Suppressor macrophage treated with lipopolysaccharide for 4 hours (primary cell): Measurements from ENCODE around the gene STK32C.
"Not testable (repeated sequence)": the region's sequence is repeated elsewhere in the genome, so short reads cannot be mapped to it uniquely, and the experiment has no call there.

Experiments
- DNase-seq: peaks from one replicate; pipeline ENCODE4 v3.0.0-alpha.2; 2020

STK32C gene

GRCh38 chr10:132162590-132163277 lies 145.0 kb downstream of the STK32C start:
- DNase-seq, result no peak

DNA sequence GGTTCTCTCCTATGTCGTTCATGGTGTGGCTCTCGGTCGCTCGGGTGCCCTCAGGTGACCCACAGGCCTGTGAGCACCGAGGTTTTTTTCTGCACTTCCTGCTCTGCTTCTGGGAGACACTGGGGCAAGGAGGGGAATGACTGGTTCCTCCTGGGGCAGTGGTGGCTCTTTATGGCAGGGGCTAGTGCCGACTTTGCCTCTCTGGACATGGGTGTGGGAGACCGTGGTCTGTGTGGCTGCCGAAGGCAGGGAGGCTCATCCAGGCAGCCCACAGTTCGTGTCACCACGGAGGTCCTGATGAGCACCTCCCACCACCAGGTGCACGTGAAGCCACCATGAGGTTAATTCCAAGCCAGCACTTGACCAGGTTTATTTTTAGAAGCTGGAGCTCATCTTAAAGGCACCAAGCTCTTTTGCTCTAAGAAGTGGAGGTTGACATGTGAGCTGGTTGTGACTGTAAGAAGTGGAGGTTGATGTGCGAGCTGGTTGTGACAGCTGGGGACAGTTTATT lies 145.7 kb downstream of the STK32C start:
- no peak for DNase-seq

GRCh38 chr10:132160834-132161622 lies 146.7 kb downstream of the STK32C start:
- not testable (repeated sequence) for DNase-seq

DNA sequence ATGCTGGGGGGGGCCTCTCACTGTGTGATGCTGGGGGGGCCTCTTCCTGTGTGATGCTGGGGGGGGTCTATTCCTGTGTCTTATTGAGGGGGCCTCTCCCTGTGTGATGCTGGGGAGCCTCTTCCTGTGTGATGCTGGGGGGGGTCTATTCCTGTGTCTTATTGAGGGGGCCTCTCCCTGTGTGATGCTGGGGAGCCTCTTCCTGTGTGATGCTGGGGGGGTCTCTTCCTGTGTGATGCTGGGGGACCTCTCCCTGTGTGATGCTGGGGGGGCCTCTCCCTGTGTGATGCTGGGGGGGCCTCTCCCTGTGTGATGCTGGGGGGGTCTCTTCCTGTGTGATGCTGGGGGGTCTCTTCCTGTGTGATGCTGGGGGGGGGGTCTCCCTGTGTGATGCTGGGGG lies 147.5 kb downstream of the STK32C start:
- DNase-seq, result not testable (repeated sequence)

DNA sequence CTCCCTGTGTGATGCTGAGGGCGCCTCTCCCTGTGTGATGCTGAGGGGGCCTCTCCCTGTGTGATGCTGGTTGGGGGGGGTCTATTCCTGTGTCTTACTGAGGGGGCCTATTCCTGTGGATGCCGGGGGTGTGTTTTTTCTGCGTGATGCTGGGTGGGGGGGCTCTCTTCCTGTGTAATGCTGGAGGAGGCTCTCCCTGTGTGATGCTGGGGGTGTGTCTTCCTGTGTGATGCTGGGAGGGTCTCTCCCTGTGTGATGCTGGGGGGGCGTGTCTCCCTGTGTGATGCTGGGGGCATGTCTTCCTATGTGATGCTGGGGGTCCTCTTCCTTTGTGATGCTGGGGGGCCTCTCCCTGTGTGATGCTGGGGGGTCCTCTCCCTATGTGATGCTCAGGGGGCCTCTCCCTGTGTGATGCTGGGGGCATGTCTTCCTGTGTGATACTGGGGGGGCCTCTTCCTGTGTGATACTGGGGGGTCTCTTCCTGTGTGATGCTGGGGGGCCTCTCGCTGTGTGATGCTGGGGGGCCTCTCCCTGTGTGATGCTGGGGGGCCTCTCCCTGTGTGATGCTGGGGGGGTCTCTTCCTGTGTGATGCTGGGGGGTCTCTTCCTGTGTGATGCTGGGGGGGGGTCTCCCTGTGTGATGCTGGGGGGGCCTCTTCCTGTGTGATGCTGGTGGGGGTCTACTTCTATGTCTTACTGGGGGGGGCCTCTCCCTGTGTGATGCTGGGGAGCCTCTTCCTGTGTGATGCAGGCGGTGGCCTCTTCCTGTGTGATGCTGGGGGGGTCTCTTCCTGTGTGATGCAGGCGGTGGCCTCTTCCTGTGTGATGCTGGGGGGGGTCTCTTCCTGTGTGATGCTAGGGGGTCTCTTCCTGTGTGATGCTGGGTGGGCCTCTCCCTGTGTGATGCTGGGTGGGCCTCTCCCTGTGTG lies 148.2 kb downstream of the STK32C start:
- not testable (repeated sequence) for DNase-seq

- DNase-seq, result no peak
These were observed 148.9 kb downstream of the STK32C start for GRCh38 chr10:132158823-132159222.

DNA sequence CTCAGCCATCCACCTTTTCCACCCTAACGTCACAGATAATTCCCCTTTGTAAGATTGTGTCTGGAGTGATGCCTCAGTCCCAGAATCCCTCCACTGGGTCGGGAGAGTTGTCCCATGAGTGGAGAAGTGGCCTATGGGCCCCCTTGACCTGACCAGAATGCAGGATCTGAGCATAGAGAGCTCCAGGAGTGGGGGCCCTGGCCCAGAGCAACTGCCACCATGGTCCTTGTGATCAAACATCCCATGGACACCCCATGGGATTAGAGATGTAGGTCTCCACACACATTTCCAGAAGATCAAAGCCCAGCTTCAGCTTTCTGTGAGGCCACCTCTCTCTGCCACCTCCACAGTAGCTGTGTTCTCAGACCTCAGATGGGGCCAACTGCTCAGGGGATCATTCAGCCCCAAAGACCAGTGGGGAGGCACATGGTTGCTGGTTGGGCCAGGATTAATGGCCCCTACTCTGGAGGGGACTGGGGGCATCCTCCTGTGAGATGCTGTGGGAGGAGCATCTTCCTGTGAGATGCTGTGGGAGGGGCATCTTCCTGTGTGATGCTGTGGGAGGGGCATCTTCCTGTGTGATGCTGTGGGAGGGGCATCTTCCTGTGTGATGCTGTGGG lies 149.5 kb downstream of the STK32C start:
- no peak for DNase-seq
